Skeletal muscle satellite cell (primary cell): ENCODE data around the gene ZNF460.
A peak's percentile ranks its signal among the peaks of the same experiment; 100 is the strongest.
"Not testable (repeated sequence)": the region's sequence is repeated elsewhere in the genome, so short reads cannot be mapped to it uniquely, and the experiment has no call there.

Experiments used
- H3K27me3 ChIP-seq: 2 replicates; pipeline ENCODE4 v1.7.0; 2013; ENCODE audit warnings: low read length; ENCODE audit not compliant: control insufficient read depth, insufficient read depth
- H3K36me3 ChIP-seq: 2 replicates; pipeline ENCODE4 v1.7.0; 2013; ENCODE audit warnings: mild to moderate bottlenecking, control low read depth, low read length; ENCODE audit not compliant: insufficient read depth
- H3K4me1 ChIP-seq: 2 replicates; pipeline ENCODE4 v1.7.0; 2013; ENCODE audit warnings: low read length; ENCODE audit not compliant: control insufficient read depth, insufficient read depth
- H3K4me2 ChIP-seq: 2 replicates; pipeline ENCODE4 v1.7.0; 2013; ENCODE audit warnings: mild to moderate bottlenecking, low read length
- H3K4me3 ChIP-seq: 2 replicates; pipeline ENCODE4 v1.7.0; 2013; ENCODE audit warnings: low read length
- H3K9ac ChIP-seq: 2 replicates; pipeline ENCODE4 v1.7.0; 2013; ENCODE audit warnings: mild to moderate bottlenecking, low read depth, low read length, moderate library complexity
- H3K9me3 ChIP-seq: replicated peaks from 2 replicates; pipeline ENCODE4 v1.7.0; 2013; ENCODE audit warnings: mild to moderate bottlenecking, control low read depth, low read length

The ZNF460 gene

GRCh38 chr19:57249329-57249728 lies 31.0 kb upstream of the ZNF460 start:
- Histone ChIP-seq H3K4me2 (peak overlapping the region; percentile 1), H3K27me3 (no peaks in the 10 kb centered on the region), H3K9me3 (no peaks in the 10 kb centered on the region), H3K4me1 (peaks cover 10% of the 10 kb centered on the region), H3K9ac (no peak overlapping the region), H3K36me3 (peaks cover 72% of the 10 kb centered on the region), H3K4me3 (no peak overlapping the region)

DNA sequence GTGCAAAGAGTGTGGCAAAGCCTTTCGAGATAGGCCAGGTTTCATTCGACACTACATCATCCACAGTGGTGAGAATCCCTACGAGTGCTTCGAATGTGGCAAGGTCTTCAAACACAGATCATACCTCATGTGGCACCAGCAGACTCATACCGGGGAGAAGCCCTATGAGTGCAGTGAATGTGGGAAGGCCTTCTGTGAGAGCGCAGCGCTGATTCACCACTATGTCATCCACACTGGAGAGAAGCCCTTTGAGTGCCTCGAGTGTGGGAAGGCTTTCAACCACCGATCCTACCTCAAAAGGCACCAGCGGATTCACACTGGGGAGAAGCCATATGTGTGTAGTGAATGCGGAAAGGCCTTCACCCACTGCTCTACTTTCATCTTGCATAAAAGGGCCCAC lies 26.5 kb upstream of the ZNF460 start:
- H3K4me3 ChIP-seq, H3K4me1 ChIP-seq, H3K4me2 ChIP-seq, H3K27me3 ChIP-seq, H3K9ac ChIP-seq, H3K9me3 ChIP-seq: not testable (repeated sequence)
- peaks cover 53% of the 10 kb centered on the region for H3K36me3 ChIP-seq

DNA sequence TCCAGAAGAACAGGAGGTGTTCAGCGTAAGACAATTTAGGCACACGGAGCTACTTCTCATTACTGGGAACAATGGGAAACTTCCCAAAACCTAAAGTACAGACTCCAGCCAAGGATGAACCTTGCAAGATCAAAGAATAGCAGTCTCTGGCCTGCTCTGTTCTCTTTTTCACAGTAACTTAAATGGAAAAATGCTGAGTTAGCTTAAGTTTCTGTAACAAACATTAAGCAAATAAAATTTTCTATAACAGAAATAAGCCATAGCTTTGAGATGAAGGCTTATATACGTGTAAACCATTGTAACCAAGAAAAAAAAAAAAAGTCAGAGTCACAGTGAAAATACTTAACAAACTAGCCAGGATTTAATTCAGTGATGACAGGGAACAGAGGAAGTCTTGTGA lies 18.2 kb upstream of the ZNF460 start:
- Histone ChIP-seq H3K36me3 (peaks cover 21% of the 10 kb centered on the region), H3K4me2 (no peak overlapping the region), H3K9ac (no peak overlapping the region), H3K27me3 (no peaks in the 10 kb centered on the region), H3K9me3 (no peaks in the 10 kb centered on the region), H3K4me1 (no peaks in the 10 kb centered on the region), H3K4me3 (no peak overlapping the region)

DNA sequence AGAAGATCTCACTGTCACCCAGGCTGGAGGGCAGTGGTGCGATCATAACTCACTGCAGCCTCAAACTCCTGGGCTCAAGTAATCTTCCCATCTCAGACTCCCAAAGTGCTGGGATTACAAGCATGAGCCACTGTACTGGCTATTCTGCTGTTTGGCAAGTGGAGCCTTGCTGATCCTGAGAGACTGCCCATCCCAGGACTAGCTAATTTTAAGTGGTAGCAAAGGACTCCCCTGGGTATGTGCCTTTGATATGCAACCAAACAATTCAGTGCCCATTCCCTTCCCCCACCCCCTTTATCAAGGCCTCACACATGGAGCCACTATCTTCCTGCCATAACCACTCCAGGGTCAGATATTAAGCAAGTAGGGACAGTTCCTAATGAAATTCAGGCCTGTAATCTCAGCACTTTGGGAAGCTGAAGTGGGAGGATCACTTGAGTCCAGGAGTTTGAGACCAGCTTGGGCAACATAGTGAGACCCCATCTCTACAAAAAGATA lies 17.0 kb upstream of the ZNF460 start:
- H3K36me3 ChIP-seq, result peaks cover 21% of the 10 kb centered on the region
- H3K4me1 ChIP-seq, result no peaks in the 10 kb centered on the region
- H3K4me3 ChIP-seq, result no peak overlapping the region
- H3K4me2 ChIP-seq, result no peak overlapping the region
- H3K9me3 ChIP-seq, result no peaks in the 10 kb centered on the region
- no peaks in the 10 kb centered on the region for H3K27me3 ChIP-seq
- H3K9ac ChIP-seq, result no peak overlapping the region

DNA sequence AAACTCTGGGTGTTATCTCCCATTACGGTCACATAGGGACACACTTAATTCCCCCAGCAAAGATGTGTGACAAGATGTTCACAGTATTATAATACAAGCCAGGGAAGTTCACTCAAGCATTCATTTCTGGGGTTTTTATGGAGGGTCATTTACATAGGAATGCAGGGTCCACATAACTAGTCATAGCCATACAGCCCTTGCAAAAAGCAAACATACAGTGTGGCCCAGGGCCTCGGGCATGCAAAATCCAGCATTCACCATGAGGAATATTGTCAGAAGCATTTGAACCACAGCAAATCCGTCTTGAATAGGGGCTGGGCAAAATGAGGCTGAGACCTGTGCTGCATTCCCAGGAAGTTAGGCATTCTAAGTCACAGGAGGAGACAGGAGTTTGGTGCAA lies 13.0 kb upstream of the ZNF460 start:
- Histone ChIP-seq H3K4me1 (peaks cover 5% of the 10 kb centered on the region), H3K27me3 (no peaks in the 10 kb centered on the region), H3K9ac (no peak overlapping the region), H3K9me3 (no peaks in the 10 kb centered on the region), H3K4me2 (no peak overlapping the region), H3K4me3 (no peak overlapping the region), H3K36me3 (no peaks in the 10 kb centered on the region)

GRCh38 chr19:57269515-57270250 lies 10.6 kb upstream of the ZNF460 start:
- Histone ChIP-seq H3K36me3 (no peaks in the 10 kb centered on the region), H3K4me2 (peak overlapping the region; percentile 13), H3K9ac (no peak overlapping the region), H3K4me3 (no peak overlapping the region), H3K9me3 (no peaks in the 10 kb centered on the region), H3K4me1 (peaks cover 5% of the 10 kb centered on the region), H3K27me3 (no peaks in the 10 kb centered on the region)

GRCh38 chr19:57271280-57271679 lies 9.0 kb upstream of the ZNF460 start:
- no peaks in the 10 kb centered on the region for H3K36me3 ChIP-seq
- H3K4me1 ChIP-seq, result peaks cover 5% of the 10 kb centered on the region

DNA sequence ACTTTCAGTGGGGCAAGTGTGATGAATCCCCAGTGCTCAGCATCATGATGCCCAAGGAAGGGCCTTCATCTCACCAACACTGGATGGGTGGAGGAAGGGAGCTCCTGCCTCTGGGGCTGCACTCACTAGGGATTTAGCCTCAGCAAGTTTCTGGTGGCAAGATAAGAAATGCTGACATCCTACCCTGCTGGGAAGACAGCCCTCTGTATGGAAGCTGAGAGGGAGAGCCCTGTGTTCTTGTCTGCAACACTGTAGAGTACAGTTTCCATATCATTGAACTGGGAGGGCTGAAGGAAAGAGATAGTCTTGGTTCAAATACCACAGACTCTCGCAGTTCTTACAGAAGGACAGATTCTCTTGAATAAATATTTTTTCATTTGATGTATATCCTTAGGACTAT lies 7.3 kb upstream of the ZNF460 start:
- H3K9ac ChIP-seq, result no peak overlapping the region
- H3K4me3 ChIP-seq, result no peak overlapping the region

More at GRCh38 chr19:57271280-57271679, 9.0 kb upstream of the ZNF460 start:
- H3K9ac ChIP-seq, result no peak overlapping the region
- no peak overlapping the region for H3K4me2 ChIP-seq
- H3K4me3 ChIP-seq, result no peak overlapping the region
- H3K27me3 ChIP-seq, result no peaks in the 10 kb centered on the region
- H3K9me3 ChIP-seq, result no peaks in the 10 kb centered on the region

GRCh38 chr19:57276430-57276829 lies 3.9 kb upstream of the ZNF460 start:
- Histone ChIP-seq H3K4me1 (peaks cover 7% of the 10 kb centered on the region), H3K4me2 (no peak overlapping the region), H3K9me3 (no peaks in the 10 kb centered on the region), H3K36me3 (no peaks in the 10 kb centered on the region), H3K4me3 (no peak overlapping the region), H3K9ac (no peak overlapping the region), H3K27me3 (no peaks in the 10 kb centered on the region)

More for the DNA sequence above, 7.3 kb upstream of the ZNF460 start:
- Histone ChIP-seq H3K4me2 (no peak overlapping the region), H3K9me3 (no peaks in the 10 kb centered on the region), H3K27me3 (no peaks in the 10 kb centered on the region), H3K36me3 (no peaks in the 10 kb centered on the region), H3K4me1 (peaks cover 5% of the 10 kb centered on the region)

DNA sequence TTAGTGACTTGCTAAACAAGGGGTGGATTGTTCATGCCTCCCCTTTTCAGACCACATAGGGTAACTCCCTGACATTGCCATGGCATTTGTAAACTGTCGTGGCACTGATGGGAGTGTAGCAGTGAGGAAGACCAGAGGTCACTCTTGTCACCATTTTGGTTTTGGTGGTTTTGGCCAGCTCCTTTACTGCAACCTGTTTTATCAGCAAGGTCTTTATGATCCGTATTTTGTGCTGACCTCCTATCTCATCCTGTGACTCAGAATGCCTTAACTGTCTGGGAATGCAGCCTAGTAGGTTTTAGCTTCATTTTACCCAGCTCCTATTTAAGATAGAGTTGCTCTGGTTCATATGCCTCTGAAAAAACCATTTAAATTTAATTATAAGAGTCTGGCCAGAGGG lies 1.8 kb upstream of the ZNF460 start:
- H3K4me2 ChIP-seq, H3K27me3 ChIP-seq, H3K36me3 ChIP-seq, H3K4me3 ChIP-seq, H3K9ac ChIP-seq, H3K9me3 ChIP-seq: not testable (repeated sequence)
- H3K4me1 ChIP-seq, result peaks cover 20% of the 10 kb centered on the region

DNA sequence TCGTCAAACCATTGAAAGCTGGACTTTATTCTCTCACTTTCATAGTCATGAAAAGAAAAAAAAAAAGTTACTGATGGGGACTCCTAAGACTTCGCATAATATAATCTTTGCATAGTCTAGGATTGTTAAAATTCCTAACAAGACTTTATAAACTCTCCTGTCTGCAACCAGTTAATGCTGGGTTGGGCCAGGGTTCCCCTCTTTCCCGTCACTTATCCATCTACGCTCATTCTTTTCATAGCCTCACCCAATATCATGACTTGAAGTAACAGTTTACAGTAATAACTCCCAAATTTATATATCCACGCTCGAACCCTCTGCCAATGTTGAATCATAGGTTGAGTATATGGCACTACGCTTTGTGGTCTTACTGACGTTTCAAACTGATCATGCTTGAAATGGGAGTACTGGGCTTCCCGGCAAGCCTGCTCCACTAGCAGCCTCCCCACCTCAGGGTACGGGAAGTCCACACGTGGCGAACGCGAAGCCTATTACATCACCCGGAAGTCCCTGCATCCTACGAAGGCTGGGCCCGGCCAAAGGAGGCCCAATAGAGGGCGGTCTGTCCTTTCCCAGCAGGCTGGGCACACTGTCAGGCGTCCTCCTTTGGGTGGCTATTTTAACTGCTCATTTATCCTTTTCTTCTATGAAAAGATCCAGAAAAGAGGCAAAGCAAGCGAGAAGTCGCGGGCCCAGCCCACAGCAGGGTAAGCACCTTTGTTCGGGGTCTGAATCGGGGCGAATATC lies 694 bp upstream of the ZNF460 start:
- H3K36me3 ChIP-seq, result peaks cover 15% of the 10 kb centered on the region
- H3K27me3 ChIP-seq, result no peaks in the 10 kb centered on the region
- peak overlapping the region; percentile 96 for H3K9ac ChIP-seq
- H3K4me2 ChIP-seq, result peak overlapping the region; percentile 87
- peaks cover 23% of the 10 kb centered on the region for H3K4me1 ChIP-seq
- H3K9me3 ChIP-seq, result no peaks in the 10 kb centered on the region
- peak overlapping the region; percentile 83 for H3K4me3 ChIP-seq
